PFSK-1 (cell line): Measurements from ENCODE around the gene LPA.

Experiments used
- FOXP2 ChIP-seq: optimal IDR thresholded peaks from 2 replicates; pipeline ENCODE3; 2011; ENCODE audit warnings: borderline replicate concordance, control low read depth, inconsistent platforms; ENCODE audit not compliant: insufficient read depth; ENCODE audit errors: extremely low read length, extremely low read depth
- POLR2AphosphoS5 ChIP-seq: IDR thresholded peaks from 2 replicates; pipeline ENCODE4 v1.6.1; 2012; ENCODE audit warnings: low read depth, mild to moderate bottlenecking, control low read depth, low read length, moderate library complexity
- REST ChIP-seq, 2 experiments: IDR thresholded peaks; 2 replicates each; pipeline versions ENCODE4 v1.6.1 to v1.8.0; 2011 to 2012; ENCODE audit warnings: low read depth in 2 of 2, low read length in 2 of 2, control low read depth in 1 of 2, inconsistent platforms in 1 of 2, mild to moderate bottlenecking in 1 of 2, moderate library complexity in 1 of 2; ENCODE audit not compliant: insufficient read depth in 1 of 2
- SIN3A ChIP-seq: IDR thresholded peaks from 2 replicates; pipeline ENCODE4 v1.6.1; 2012; ENCODE audit warnings: mild to moderate bottlenecking, low read length, moderate library complexity, borderline replicate concordance; ENCODE audit not compliant: insufficient read depth
- TAF1 ChIP-seq: IDR thresholded peaks from 2 replicates; pipeline ENCODE4 v1.6.1; 2012; ENCODE audit warnings: low read length, control low read depth, borderline replicate concordance; ENCODE audit not compliant: insufficient read depth

LPA gene

GRCh38 chr6:160531826-160532225 lies 132.2 kb downstream of the LPA start:
- TF ChIP-seq FOXP2 (no peak), REST (IDR thresholded peaks at IDR 0.05; ENCODE audit: insufficient read depth in 1 of 2, low read depth in 2 of 2, low read length in 2 of 2) (no peak), POLR2AphosphoS5 (no peak), SIN3A (no peak), TAF1 (no peak)

GRCh38 chr6:160523223-160523622 lies 140.9 kb downstream of the LPA start:
- TF ChIP-seq FOXP2 (no peak), TAF1 (no peak), REST (IDR thresholded peaks at IDR 0.05; ENCODE audit: insufficient read depth in 1 of 2, low read depth in 2 of 2, low read length in 2 of 2) (no peak), POLR2AphosphoS5 (no peak), SIN3A (no peak)

GRCh38 chr6:160520043-160520904 lies 143.8 kb downstream of the LPA start:
- TF ChIP-seq SIN3A: no peak
- no peak for TF ChIP-seq FOXP2
- no peak for TF ChIP-seq POLR2AphosphoS5
- no peak for TF ChIP-seq TAF1
- TF ChIP-seq REST (IDR thresholded peaks at IDR 0.05; ENCODE audit: insufficient read depth in 1 of 2, low read depth in 2 of 2, low read length in 2 of 2): no peak

GRCh38 chr6:160519603-160520042 lies 144.5 kb downstream of the LPA start:
- TF ChIP-seq POLR2AphosphoS5 (no peak), REST (IDR thresholded peaks at IDR 0.05; ENCODE audit: insufficient read depth in 1 of 2, low read depth in 2 of 2, low read length in 2 of 2) (no peak), TAF1 (no peak), FOXP2 (no peak), SIN3A (no peak)

GRCh38 chr6:160519133-160519532 lies 144.9 kb downstream of the LPA start:
- TF ChIP-seq SIN3A (no peak), REST (IDR thresholded peaks at IDR 0.05; ENCODE audit: insufficient read depth in 1 of 2, low read depth in 2 of 2, low read length in 2 of 2) (no peak)
